HG03175 (cell line): ENCODE measurements around the gene NMRK2.
"Not testable (repeated sequence)": the region's sequence is repeated elsewhere in the genome, so short reads cannot be mapped to it uniquely, and the experiment has no call there.

Experiments used
- ATAC-seq: cut with Tn5 transposase; IDR thresholded peaks from one replicate; pipeline ENCODE4 v1.9.1; 2021; ENCODE audit warnings: mild to moderate bottlenecking, moderate library complexity; ENCODE audit not compliant: unreplicated experiment

Gene NMRK2

DNA sequence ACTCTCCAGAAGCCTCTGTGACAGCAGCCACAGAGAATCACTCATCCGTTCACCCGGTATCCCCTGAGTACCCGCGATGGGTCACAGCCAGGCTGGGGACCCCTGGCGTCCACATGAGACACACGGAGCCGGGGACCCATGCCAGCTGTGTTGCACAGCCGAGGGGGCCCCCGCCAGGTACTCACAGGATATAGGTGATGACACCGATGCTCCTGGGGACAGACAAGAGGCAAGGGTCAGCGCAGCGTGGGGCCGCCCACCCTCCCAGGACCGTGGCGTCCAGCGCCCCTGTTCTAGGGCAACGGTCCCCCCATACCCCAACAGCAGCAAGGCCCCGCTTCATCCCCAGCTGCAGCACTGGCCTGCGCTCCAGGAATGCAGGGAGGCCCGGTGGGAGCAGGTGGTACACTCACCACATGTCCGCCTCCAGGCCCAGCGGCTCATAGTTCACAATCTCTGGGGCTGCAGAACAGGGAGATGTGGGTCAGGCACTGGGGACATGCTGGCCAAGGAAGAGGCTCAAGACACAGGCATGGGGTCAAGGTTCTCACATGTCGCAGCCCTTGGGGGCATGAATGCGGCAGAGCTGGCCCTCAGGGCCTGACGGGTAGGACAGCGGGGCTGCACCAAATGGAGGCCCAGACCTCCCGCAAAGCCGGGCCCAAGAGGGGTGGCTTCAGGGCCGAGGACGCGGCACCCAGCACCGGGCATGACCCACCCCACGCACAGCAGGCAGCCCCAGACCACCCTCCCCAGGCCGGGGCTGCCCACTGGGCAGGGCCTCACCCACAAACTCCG, 30.8 kb downstream of the NMRK2 start:
- no peak for ATAC-seq

GRCh38 chr19:3964256-3965194, 31.7 kb downstream of the NMRK2 start:
- no peak for ATAC-seq

GRCh38 chr19:3966051-3967017, 33.5 kb downstream of the NMRK2 start:
- no peak for ATAC-seq

GRCh38 chr19:3967983-3968382, 35.1 kb downstream of the NMRK2 start:
- not testable (repeated sequence) for ATAC-seq

DNA sequence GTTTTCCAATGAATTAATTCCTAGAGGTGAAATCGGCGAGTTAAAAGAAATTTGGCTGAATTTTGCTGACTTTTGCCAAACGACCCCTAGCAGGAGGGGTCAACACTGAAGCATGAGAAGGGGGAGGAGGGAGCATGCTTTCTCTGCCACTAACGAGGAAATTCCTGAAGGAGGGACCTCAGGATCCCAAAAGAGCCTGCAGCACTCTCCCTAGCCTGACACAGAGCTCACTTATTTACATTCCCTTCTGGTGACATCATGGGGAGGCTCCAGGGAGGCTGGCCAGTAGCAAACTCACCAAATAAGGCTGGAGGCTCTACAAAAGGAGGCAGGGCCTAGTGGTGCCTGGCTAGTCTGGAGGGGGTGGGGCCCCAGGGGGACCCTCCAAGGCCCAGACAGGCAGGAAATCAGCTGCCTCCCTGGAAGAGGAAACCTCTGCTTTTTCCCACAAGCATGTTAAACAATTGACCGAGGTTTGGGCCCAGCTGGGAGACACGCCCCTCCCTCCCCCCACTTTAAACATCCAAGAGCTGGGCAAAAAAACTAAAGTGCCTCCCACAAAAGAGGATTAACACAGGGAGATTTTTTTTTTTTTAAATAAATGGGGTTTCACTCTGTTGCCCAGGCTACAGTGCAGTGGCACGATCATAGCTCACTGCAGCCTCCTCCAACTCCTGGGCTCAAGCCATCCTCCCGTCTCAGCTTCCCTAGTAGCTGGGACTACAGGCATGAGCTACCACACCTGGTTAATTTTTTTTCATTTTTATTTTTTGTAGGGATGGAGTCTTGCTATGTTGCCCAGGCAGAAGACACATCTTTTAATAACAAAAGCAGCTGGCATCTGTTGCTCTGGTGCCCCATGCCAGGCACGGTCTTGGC, 35.9 kb downstream of the NMRK2 start:
- ATAC-seq: no peak

GRCh38 chr19:3969435-3970312, 36.8 kb downstream of the NMRK2 start:
- no peak for ATAC-seq

DNA sequence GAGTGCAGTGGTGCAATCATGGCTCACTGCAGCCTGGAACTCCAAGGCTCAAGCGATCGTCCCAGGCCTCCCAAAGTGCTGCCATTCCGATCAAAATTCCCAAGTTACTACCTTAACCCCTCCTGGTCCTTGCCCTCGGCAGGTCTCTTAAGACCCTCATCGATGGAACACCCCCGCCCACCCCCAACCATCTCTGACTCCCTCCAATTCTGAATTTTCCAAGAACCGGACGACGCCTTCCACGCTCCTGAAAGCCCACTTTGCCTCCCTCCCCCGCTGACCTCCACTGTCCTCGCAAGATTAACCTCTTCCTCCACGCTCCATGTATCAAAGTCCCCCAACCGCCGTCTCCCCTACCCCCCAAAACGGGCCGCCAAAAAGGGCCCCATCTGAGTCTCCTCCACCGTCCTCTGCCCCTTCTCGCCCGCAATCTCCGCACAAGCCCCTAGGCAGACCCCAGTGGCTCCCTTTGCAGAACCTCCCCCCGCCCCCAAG, 37.5 kb downstream of the NMRK2 start:
- no peak for ATAC-seq

DNA sequence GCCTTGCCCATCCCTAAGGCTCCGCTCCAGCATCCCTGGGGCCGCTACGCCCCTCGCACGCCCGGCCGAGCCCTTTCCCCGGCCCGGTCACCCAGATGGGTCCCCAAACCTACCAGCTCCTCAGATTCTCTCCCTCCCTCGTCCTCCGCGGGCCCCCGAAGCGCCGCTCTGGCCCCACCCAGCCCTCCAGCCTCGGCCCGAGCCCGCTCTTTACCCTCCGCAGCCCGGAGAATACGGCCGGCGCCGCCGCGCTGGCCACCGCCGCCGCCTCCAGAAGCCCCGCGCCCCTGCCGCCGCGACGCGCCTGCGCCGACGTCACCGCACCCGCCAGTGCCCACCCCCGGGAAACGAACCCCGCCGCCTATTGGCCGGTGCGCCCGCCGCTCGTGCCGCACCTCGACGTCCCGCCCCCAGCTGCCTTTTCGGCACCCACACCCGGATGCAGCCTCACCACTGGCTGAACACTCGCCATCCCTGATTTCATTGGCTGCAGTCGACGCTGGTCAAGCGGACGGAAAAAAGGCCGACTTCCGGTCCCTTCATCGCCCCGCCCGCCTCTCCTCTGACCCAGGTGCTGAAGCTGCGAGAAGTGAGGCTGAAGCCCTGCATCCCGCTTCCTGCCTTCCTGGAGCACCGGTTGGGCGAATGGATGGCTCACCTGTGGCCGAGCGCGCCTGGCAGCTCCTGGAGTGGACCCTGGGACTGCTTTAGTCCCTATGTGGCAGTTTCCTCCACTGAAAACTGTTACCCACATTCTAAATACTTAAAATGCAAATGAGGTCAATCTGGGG, 38.1 kb downstream of the NMRK2 start, which contains the start of gene DAPK3:
TSS of gene DAPK3 (minus strand) at position 292 of the 791 bp plus-strand sequence. CDS start 1,364 bp downstream, outside the sequence.
- peak; percentile 96 for ATAC-seq

- no peak for ATAC-seq
These were observed 42.3 kb downstream of the NMRK2 start for GRCh38 chr19:3975144-3975543.

DNA sequence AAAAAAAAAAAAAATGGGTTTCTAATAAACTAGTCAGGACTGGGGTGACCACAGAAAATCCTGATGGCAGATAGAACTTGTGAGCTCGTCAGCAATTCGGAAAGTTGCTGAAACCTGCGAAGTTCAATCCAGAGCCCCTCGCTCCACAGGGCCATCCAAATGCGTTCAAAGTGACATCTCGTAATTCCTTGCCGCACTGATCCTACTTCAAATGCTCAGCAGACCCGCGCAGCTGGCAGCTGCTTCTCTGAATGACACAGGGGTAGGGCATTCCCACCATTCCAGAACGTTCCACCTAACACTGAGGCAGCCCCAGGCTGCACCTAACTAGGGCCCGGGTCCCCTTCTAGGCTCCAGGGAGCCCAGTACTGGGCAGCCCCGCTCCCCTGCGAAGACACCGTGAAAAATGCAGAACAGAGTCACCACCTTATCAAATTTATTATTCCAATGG, 42.8 kb downstream of the NMRK2 start:
- no peak for ATAC-seq

- no peak for ATAC-seq
These were observed 43.8 kb downstream of the NMRK2 start for GRCh38 chr19:3976495-3977241.

- no peak for ATAC-seq
These were observed 44.6 kb downstream of the NMRK2 start for GRCh38 chr19:3977242-3978143.

DNA sequence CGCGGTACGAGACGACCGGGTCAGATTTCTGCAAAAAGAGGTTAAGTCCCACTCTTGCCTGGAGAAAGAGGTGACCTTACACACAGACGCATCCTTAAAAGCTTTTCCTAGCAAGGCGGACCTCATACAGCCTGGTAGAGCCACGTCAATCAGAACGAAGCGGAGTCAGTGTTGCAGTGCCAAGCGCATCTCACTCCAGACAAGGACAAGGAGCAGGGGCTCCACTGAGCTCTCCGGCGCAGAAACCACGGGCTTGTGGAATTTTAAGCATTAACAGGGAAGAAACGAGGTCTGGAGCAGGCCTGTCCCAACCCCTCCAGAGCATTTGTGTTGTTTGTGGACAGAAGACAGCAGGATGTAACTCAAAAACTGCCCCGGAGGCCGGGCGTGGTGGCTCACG, 45.3 kb downstream of the NMRK2 start:
- no peak for ATAC-seq

- no peak for ATAC-seq
These were observed 46.4 kb downstream of the NMRK2 start for GRCh38 chr19:3979289-3979673.

GRCh38 chr19:3979674-3980352, 46.9 kb downstream of the NMRK2 start:
- ATAC-seq: no peak
